Type B pancreatic cell (in vitro differentiated cells): ENCODE data around the gene IMPDH1. TPM values are rescaled to one million over a fixed set of nuclear protein-coding genes. Genes with fewer than 3 reads are reported as not detected.

ENCODE experiments used
- DNase-seq: peaks from one replicate; pipeline ENCODE4 v3.0.0; 2021; ENCODE audit warnings: mixed read lengths; ENCODE audit not compliant: unreplicated experiment; ENCODE audit errors: extremely low spot score
- H3K27ac Mint-ChIP-seq: 2 replicates; pipeline ENCODE4 v1.8.0; 2021; ENCODE audit warnings: mild to moderate bottlenecking, mixed read lengths
- H3K27me3 Mint-ChIP-seq: 2 replicates; pipeline ENCODE4 v1.8.0; 2021; ENCODE audit warnings: mixed read lengths
- H3K36me3 Mint-ChIP-seq: 2 replicates; pipeline ENCODE4 v1.8.0; 2021; ENCODE audit warnings: mixed read lengths
- H3K4me1 Mint-ChIP-seq: one replicate; pipeline ENCODE4 v1.8.0; 2021; ENCODE audit warnings: mixed read lengths; ENCODE audit not compliant: unreplicated experiment
- H3K4me3 Mint-ChIP-seq: 2 replicates; pipeline ENCODE4 v1.8.0; 2021; ENCODE audit warnings: mild to moderate bottlenecking, mixed read lengths
- H3K9me3 Mint-ChIP-seq: 2 replicates; pipeline ENCODE4 v1.8.0; 2021; ENCODE audit warnings: mixed read lengths
- total RNA-seq: library from RNA; stranded (reverse); gene quantifications from 2 replicates; pipeline ENCODE4 v1.2.1, GENCODE V29; 2021; ENCODE audit warnings: low replicate concordance
- TF ChIP-seq, protein P1 (sequence below): fragments of 200-600 bp; sonication (generic); conservative IDR thresholded peaks from 2 replicates; pipeline ENCODE4 v1.5.0; 2021; ENCODE audit warnings: antibody characterized with exemption, mild to moderate bottlenecking

The IMPDH1 gene
- total RNA-seq, 1 donor from 2014 or later, result 42.2 TPM

DNA sequence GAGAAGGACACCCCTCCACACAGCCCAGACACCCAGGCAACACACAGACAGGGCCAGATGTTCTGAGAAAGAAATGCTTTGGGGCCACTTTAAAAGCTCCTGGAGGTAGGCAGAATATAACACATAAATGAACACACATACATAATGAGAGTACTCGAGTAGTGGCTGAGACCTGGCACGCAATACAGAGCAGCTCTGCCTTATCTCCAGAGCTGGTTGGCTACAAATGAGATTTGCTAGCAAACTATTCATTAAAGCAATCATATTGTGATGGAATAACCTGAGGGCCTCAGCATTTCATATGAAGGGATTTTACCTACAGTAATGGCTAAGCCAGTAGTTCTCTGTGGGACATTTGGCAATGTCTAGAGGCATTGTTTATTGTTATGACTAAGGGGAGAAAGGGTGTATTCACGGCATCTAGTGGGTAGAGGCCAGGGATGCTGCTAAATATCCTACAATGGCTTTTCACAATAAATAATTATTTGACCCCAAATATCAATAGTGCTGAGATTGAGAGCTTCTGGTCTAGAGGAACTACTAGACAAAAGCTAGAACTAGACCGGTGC, 5.5 kb upstream of the IMPDH1 start:
- no peak for DNase-seq
- H3K9me3 Mint-ChIP-seq, result no peaks in the 10 kb centered on the region
- TF ChIP-seq, protein P1, sequence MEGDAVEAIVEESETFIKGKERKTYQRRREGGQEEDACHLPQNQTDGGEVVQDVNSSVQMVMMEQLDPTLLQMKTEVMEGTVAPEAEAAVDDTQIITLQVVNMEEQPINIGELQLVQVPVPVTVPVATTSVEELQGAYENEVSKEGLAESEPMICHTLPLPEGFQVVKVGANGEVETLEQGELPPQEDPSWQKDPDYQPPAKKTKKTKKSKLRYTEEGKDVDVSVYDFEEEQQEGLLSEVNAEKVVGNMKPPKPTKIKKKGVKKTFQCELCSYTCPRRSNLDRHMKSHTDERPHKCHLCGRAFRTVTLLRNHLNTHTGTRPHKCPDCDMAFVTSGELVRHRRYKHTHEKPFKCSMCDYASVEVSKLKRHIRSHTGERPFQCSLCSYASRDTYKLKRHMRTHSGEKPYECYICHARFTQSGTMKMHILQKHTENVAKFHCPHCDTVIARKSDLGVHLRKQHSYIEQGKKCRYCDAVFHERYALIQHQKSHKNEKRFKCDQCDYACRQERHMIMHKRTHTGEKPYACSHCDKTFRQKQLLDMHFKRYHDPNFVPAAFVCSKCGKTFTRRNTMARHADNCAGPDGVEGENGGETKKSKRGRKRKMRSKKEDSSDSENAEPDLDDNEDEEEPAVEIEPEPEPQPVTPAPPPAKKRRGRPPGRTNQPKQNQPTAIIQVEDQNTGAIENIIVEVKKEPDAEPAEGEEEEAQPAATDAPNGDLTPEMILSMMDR, result no peak
- H3K27me3 Mint-ChIP-seq, result peaks cover 11% of the 10 kb centered on the region
- H3K36me3 Mint-ChIP-seq, result no peaks in the 10 kb centered on the region
- H3K4me1 Mint-ChIP-seq, result peaks cover 3% of the 10 kb centered on the region
- no peak overlapping the region for H3K4me3 Mint-ChIP-seq
- H3K27ac Mint-ChIP-seq, result no peak overlapping the region

DNA sequence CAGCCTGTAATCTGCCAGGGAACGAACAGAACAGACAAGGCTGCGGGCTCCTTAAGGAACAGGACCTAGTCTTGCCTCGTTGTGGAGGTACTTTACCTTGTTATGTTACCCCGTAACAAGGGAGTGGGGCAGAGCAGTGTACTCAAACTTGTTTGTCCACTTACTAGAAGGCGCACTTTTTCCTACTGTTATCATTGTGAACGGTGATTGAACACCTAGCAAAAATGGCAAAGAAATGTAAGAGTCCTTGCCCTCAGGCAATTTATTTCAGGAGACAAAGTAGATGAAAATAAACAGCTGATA, 620 bp upstream of the IMPDH1 start:
- H3K36me3 Mint-ChIP-seq, result no peaks in the 10 kb centered on the region
- peaks cover 25% of the 10 kb centered on the region for H3K4me1 Mint-ChIP-seq
- peak overlapping the region; percentile 96 for H3K4me3 Mint-ChIP-seq
- peak overlapping the region; percentile 98 for H3K27ac Mint-ChIP-seq
- TF ChIP-seq, protein P1, result no peak
- H3K27me3 Mint-ChIP-seq, result peaks cover 15% of the 10 kb centered on the region
- no peaks in the 10 kb centered on the region for H3K9me3 Mint-ChIP-seq
- DNase-seq, result no peak

DNA sequence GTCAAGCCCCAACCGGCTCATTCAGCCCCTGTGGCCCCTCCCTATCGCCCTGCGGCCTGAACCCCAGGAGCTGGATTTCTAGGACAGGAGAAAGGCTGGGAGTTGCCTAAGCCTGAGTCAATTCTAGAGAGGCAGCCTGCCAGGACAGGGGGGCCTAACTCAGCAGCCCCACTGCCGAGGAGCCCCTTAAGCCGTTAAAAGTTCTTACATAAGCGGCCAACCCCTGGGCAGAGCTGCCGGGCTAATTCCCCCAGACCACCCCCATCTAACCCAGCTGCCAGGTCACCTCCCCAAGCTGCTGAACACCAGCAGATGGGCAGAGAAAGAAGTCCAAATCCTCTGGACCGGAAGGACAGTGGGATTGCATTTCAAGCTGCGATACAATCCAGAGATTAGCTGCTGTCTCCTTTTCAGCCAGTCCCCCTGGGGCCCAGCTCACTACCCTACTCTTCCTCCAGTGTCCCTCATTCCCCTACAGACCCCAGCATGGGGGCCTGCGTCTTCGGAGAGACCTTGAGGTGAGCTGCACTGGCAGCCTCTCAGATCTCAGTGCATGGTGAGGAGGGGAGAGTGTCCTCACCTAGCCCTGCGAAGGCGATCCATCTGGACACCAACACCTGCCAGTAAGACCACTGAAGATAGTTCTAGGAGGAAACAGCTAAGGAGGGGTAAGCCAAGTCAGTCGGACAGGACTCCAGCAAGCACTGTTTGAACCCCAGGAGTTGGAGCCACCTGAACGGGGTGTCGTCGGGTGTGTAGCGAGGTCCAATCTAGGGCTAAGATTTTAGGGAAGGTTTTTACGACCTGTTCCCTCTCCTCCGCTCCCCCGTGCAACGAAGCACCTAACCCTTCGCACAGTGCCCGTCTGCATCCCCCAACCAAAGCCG, 830 bp downstream of the IMPDH1 start:
- Mint-ChIP-seq H3K4me3 (peak overlapping the region; percentile 88), H3K36me3 (no peaks in the 10 kb centered on the region), H3K4me1 (peaks cover 33% of the 10 kb centered on the region), H3K27me3 (peaks cover 15% of the 10 kb centered on the region), H3K27ac (peak overlapping the region; percentile 80), H3K9me3 (no peaks in the 10 kb centered on the region)
- DNase-seq, result no peak
- TF ChIP-seq, protein P1, result no peak

DNA sequence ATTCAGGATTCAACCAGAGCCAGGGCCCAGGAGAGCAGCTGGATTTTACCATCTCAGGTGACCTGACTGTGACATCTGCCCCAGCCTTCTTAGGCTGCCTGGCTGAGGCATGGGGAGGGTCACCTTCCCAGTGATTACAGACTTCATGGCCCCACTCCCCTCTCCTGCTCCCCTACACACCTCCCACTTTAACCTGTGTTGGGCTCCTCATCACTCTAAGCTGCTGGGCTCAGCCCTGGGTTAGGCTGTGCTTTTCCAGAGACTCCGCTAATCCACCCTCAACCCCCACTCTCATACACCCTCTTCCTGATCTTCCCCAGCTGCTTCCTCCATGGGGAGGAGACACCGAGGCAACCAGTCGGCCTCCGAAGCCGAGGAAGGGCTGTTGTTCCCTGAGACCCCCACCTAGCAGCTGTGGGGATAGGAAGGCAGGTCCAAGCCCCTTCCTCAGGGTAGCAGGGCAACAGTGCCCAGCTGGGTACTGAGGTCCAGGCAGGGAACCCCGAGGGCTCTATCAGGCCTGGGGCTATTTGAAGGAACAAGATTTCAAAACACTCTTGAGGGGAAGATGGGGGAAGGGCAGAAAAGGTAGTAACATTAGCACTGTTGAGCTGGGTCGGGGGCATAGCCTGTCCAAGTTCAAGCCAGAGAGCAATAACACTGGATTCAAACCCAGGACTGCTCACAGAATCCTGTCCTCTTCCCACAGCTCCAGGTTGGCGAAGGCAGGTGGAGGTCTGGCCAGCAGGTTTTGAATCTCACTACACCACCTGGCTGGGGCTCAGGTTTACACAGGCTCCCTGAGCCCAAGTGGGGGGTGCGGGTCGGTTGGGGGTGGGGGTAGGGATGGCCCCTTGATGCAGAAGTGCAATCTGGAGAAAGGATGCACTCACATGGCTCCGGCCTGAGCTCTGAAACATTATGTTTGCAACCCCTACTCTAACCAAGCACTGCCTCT, 1.8 kb downstream of the IMPDH1 start:
- peak overlapping the region; percentile 88 for H3K4me3 Mint-ChIP-seq
- no peaks in the 10 kb centered on the region for H3K36me3 Mint-ChIP-seq
- TF ChIP-seq, protein P1, result no peak
- H3K4me1 Mint-ChIP-seq, result peaks cover 39% of the 10 kb centered on the region
- no peak for DNase-seq
- H3K27ac Mint-ChIP-seq, result no peak overlapping the region
- peaks cover 12% of the 10 kb centered on the region for H3K27me3 Mint-ChIP-seq
- H3K9me3 Mint-ChIP-seq, result no peaks in the 10 kb centered on the region

DNA sequence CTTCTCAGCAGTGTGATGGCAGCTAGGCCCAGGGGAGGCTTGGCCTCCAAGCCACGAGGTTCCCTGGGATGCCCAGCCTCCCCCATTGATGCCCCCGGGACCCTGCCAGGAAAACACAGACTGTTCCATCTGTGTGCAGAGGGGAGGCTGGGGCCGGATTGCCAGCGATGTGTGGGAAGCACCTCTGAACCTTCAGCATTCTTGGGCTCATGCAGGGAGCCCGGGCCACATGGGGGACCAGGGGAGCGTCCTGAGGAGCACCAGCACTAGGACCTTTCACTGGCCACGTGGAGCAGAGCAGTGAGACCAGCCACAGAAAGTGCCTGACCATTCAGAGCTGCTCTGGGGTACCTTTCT, 2.6 kb downstream of the IMPDH1 start:
- TF ChIP-seq, protein P1, result no peak
- H3K9me3 Mint-ChIP-seq, result no peaks in the 10 kb centered on the region
- H3K4me1 Mint-ChIP-seq, result peaks cover 39% of the 10 kb centered on the region
- DNase-seq, result no peak
- peaks cover 12% of the 10 kb centered on the region for H3K27me3 Mint-ChIP-seq
- H3K27ac Mint-ChIP-seq, result peak overlapping the region; percentile 82
- no peaks in the 10 kb centered on the region for H3K36me3 Mint-ChIP-seq
- H3K4me3 Mint-ChIP-seq, result peak overlapping the region; percentile 88
